Mesenchymal stem cell (in vitro differentiated cells and primary cell): ENCODE measurements around the gene DGCR2.

Experiments used
- DNase-seq: peaks from one replicate; pipeline ENCODE4 v3.0.0-alpha.2; 2013
- H2AFZ ChIP-seq: one replicate; pipeline ENCODE4 v1.6.1; 2013; ENCODE audit warnings: low read depth, mild to moderate bottlenecking, control low read depth, inconsistent platforms, low read length, moderate library complexity
- H2AK5ac ChIP-seq: 2 replicates; pipeline ENCODE4 v1.6.1; 2013; ENCODE audit warnings: low read length, moderate library complexity, mild to moderate bottlenecking, inconsistent platforms; ENCODE audit not compliant: severe bottlenecking
- H2BK120ac ChIP-seq: one replicate; pipeline ENCODE4 v1.6.1; 2013; ENCODE audit warnings: low read depth, mild to moderate bottlenecking, inconsistent platforms, low read length, moderate library complexity
- H2BK12ac ChIP-seq, 2 experiments: one replicate each; pipeline ENCODE4 v1.6.1; 2013; ENCODE audit warnings: inconsistent platforms in 2 of 2, low read length in 2 of 2, mild to moderate bottlenecking in 2 of 2, moderate library complexity in 2 of 2, control low read depth in 1 of 2
- H2BK15ac ChIP-seq: one replicate; pipeline ENCODE4 v1.6.1; 2013; ENCODE audit warnings: mild to moderate bottlenecking, low read depth, inconsistent platforms; ENCODE audit not compliant: poor library complexity, severe bottlenecking
- H2BK5ac ChIP-seq: 2 replicates; pipeline ENCODE4 v1.6.1; 2013; ENCODE audit warnings: low read depth, mild to moderate bottlenecking, low read length, control low read depth, inconsistent platforms; ENCODE audit not compliant: poor library complexity, severe bottlenecking
- H3K14ac ChIP-seq, 2 experiments: one replicate each; pipeline ENCODE4 v1.6.1; 2013; ENCODE audit warnings: inconsistent platforms in 2 of 2, low read length in 2 of 2, control low read depth in 1 of 2, mild to moderate bottlenecking in 1 of 2, moderate library complexity in 1 of 2
- H3K18ac ChIP-seq, 2 experiments: one replicate each; pipeline ENCODE4 v1.6.1; 2013; ENCODE audit warnings: inconsistent platforms in 2 of 2, low read length in 2 of 2, control low read depth in 1 of 2, low read depth in 1 of 2, mild to moderate bottlenecking in 1 of 2
- H3K23ac ChIP-seq, 2 experiments: one replicate each; pipeline ENCODE4 v1.6.1; 2013; ENCODE audit warnings: inconsistent platforms in 2 of 2, low read length in 2 of 2, mild to moderate bottlenecking in 2 of 2, moderate library complexity in 2 of 2, control low read depth in 1 of 2
- H3K27ac ChIP-seq: 2 replicates; pipeline ENCODE4 v1.5.1; 2013; ENCODE audit warnings: mild to moderate bottlenecking, moderate library complexity, low read length, control low read depth, inconsistent platforms; ENCODE audit not compliant: poor library complexity, severe bottlenecking
- H3K27me3 ChIP-seq, 2 experiments: 2 replicates each; pipeline versions ENCODE4 v1.6.1 to v1.7.0; 2013; ENCODE audit warnings: low read length in 2 of 2, mild to moderate bottlenecking in 2 of 2, moderate library complexity in 2 of 2, control low read depth in 1 of 2, inconsistent platforms in 1 of 2; ENCODE audit not compliant: control insufficient read depth in 1 of 2, insufficient read depth in 1 of 2
- H3K36me3 ChIP-seq, 2 experiments: 2 replicates each; pipeline versions ENCODE4 v1.6.1 to v1.7.0; 2013; ENCODE audit warnings: low read length in 2 of 2, control low read depth in 1 of 2, inconsistent platforms in 1 of 2, low read depth in 1 of 2, mild to moderate bottlenecking in 1 of 2; ENCODE audit not compliant: insufficient read depth in 2 of 2, control insufficient read depth in 1 of 2
- H3K4ac ChIP-seq, 2 experiments: one replicate each; pipeline ENCODE4 v1.6.1; 2013; ENCODE audit warnings: inconsistent platforms in 2 of 2, low read length in 2 of 2, mild to moderate bottlenecking in 2 of 2, moderate library complexity in 2 of 2, control low read depth in 1 of 2, low read depth in 1 of 2
- H3K4me1 ChIP-seq: 2 replicates; pipeline ENCODE4 v1.6.1; 2013; ENCODE audit warnings: low read depth, low read length, control low read depth; ENCODE audit not compliant: control insufficient read depth, insufficient read depth
- H3K4me2 ChIP-seq: 2 replicates; pipeline ENCODE4 v1.6.1; 2013; ENCODE audit warnings: low read length, mild to moderate bottlenecking, inconsistent platforms; ENCODE audit not compliant: poor library complexity, severe bottlenecking
- H3K4me3 ChIP-seq, 2 experiments: 2 replicates each; pipeline versions ENCODE4 v1.5.1 to v1.7.0; 2013; ENCODE audit warnings: low read length in 2 of 2, mild to moderate bottlenecking in 2 of 2, control low read depth in 1 of 2, low read depth in 1 of 2; ENCODE audit not compliant: insufficient read depth in 1 of 2
- H3K79me1 ChIP-seq: replicated peaks from 2 replicates; pipeline ENCODE4 v1.6.1; 2013; ENCODE audit warnings: mild to moderate bottlenecking, control low read depth, low read length, inconsistent platforms; ENCODE audit not compliant: poor library complexity, severe bottlenecking
- H3K9ac ChIP-seq: 2 replicates; pipeline ENCODE4 v1.7.0; 2013; ENCODE audit warnings: mild to moderate bottlenecking, low read length, moderate library complexity
- H3K9me3 ChIP-seq: 2 replicates; pipeline ENCODE4 v1.7.0; 2013; ENCODE audit warnings: mild to moderate bottlenecking, low read length; ENCODE audit not compliant: control insufficient read depth
- H4K8ac ChIP-seq: one replicate; pipeline ENCODE4 v1.6.1; 2013; ENCODE audit warnings: inconsistent platforms, mild to moderate bottlenecking, low read length, moderate library complexity
- H4K91ac ChIP-seq: one replicate; pipeline ENCODE4 v1.6.1; 2013; ENCODE audit warnings: mild to moderate bottlenecking, low read length, inconsistent platforms
- WGBS: methylation state at CpG from one replicate; pipeline ENCODE4 v1.1.7; 2013; ENCODE audit warnings: mixed read lengths; 5-methylcytosine and 5-hydroxymethylcytosine counted together

Gene DGCR2

GRCh38 chr22:19148417-19149046 lies 26.3 kb upstream of the DGCR2 start:
- H2AK5ac ChIP-seq: no peak overlapping the region
- H3K36me3 ChIP-seq: no peaks in the 10 kb centered on the region
- H3K18ac ChIP-seq: no peak overlapping the region
- H3K9me3 ChIP-seq: peaks cover 10% of the 10 kb centered on the region
- H3K14ac ChIP-seq: no peak overlapping the region
- no peak overlapping the region for H2AFZ ChIP-seq
- H3K79me1 ChIP-seq: no peaks in the 10 kb centered on the region
- peaks cover 9% of the 10 kb centered on the region for H3K4me1 ChIP-seq
- 68% methylated on average over 28 of the region's 33 CpGs for WGBS
- H4K8ac ChIP-seq: no peak overlapping the region
- H3K4me2 ChIP-seq: no peak overlapping the region
- no peak overlapping the region for H3K4me3 ChIP-seq
- H4K91ac ChIP-seq: no peak overlapping the region
- H2BK15ac ChIP-seq: no peak overlapping the region
- no peak overlapping the region for H3K9ac ChIP-seq
- no peak for DNase-seq
- no peak overlapping the region for H2BK120ac ChIP-seq
- no peak overlapping the region for H2BK12ac ChIP-seq
- H3K4ac ChIP-seq: no peak overlapping the region
- H3K27ac ChIP-seq: no peak overlapping the region
- H3K23ac ChIP-seq: no peak overlapping the region
- peaks cover 57 to 59% of the 10 kb centered on the region in 2 experiments for H3K27me3 ChIP-seq
- no peak overlapping the region for H2BK5ac ChIP-seq

GRCh38 chr22:19147195-19147780 lies 25.1 kb upstream of the DGCR2 start:
- H3K4ac ChIP-seq: no peak overlapping the region
- no peak overlapping the region for H2AK5ac ChIP-seq
- peaks cover 12% of the 10 kb centered on the region for H3K4me1 ChIP-seq
- peaks cover 10% of the 10 kb centered on the region for H3K9me3 ChIP-seq
- H2BK120ac ChIP-seq: no peak overlapping the region
- no peak overlapping the region for H3K18ac ChIP-seq
- no peak overlapping the region for H4K91ac ChIP-seq
- H3K23ac ChIP-seq: no peak overlapping the region
- H3K4me3 ChIP-seq: no peak overlapping the region
- 24% methylated on average over 9 of the region's 9 CpGs for WGBS
- peaks cover 4 to 5% of the 10 kb centered on the region in 2 experiments for H3K36me3 ChIP-seq
- no peak overlapping the region for H3K27ac ChIP-seq
- H3K9ac ChIP-seq: no peak overlapping the region
- no peak overlapping the region for H4K8ac ChIP-seq
- H3K27me3 ChIP-seq: peaks cover 50 to 52% of the 10 kb centered on the region in 2 experiments
- no peak overlapping the region for H3K14ac ChIP-seq
- no peak overlapping the region for H2BK12ac ChIP-seq
- no peak for DNase-seq
- H2BK5ac ChIP-seq: no peak overlapping the region
- H3K4me2 ChIP-seq: no peak overlapping the region
- peaks cover 7% of the 10 kb centered on the region for H3K79me1 ChIP-seq
- no peak overlapping the region for H2AFZ ChIP-seq
- H2BK15ac ChIP-seq: no peak overlapping the region

- Histone ChIP-seq H4K8ac (no peak overlapping the region), H3K9ac (no peak overlapping the region), H3K79me1 (peaks cover 13% of the 10 kb centered on the region), H3K27me3 (peaks cover 41 to 43% of the 10 kb centered on the region in 2 experiments), H3K23ac (no peak overlapping the region), H4K91ac (no peak overlapping the region), H2BK5ac (no peak overlapping the region), H3K27ac (no peak overlapping the region), H2BK15ac (no peak overlapping the region), H3K4me3 (no peak overlapping the region), H2BK12ac (no peak overlapping the region), H2AFZ (no peak overlapping the region), H3K14ac (no peak overlapping the region), H2AK5ac (no peak overlapping the region), H3K36me3 (peaks cover 13 to 14% of the 10 kb centered on the region in 2 experiments), H3K4me1 (peaks cover 12% of the 10 kb centered on the region), H2BK120ac (no peak overlapping the region), H3K9me3 (peaks cover 2% of the 10 kb centered on the region), H3K4me2 (no peak overlapping the region), H3K4ac (no peak overlapping the region), H3K18ac (no peak overlapping the region)
- 85% methylated on average over 11 of the region's 11 CpGs for WGBS
- DNase-seq: no peak
Observed at GRCh38 chr22:19146215-19146968, 24.2 kb upstream of the DGCR2 start.

GRCh38 chr22:19143967-19144400 lies 21.8 kb upstream of the DGCR2 start:
- Histone ChIP-seq H3K23ac (peak overlapping the region in 1 of 2 experiments; percentile 62), H3K9ac (peak overlapping the region; percentile 92), H2BK12ac (no peak overlapping the region), H4K8ac (no peak overlapping the region), H3K27me3 (peaks cover 24 to 30% of the 10 kb centered on the region in 2 experiments), H3K18ac (no peak overlapping the region), H2AK5ac (no peak overlapping the region), H3K27ac (no peak overlapping the region), H3K4me3 (peak overlapping the region; percentile 82 to 94), H3K79me1 (peaks cover 27% of the 10 kb centered on the region), H2BK120ac (no peak overlapping the region), H3K14ac (peak overlapping the region in 1 of 2 experiments; percentile 94), H3K4ac (peak overlapping the region in 1 of 2 experiments; percentile 76), H2BK15ac (no peak overlapping the region), H2BK5ac (no peak overlapping the region), H3K4me2 (peak overlapping the region; percentile 92), H3K4me1 (peaks cover 5% of the 10 kb centered on the region), H3K36me3 (peaks cover 33 to 38% of the 10 kb centered on the region in 2 experiments), H4K91ac (no peak overlapping the region), H3K9me3 (no peaks in the 10 kb centered on the region), H2AFZ (peak overlapping the region; percentile 78)
- peak; percentile 45 for DNase-seq
- 14% methylated on average over 17 of the region's 17 CpGs for WGBS
